CD14-positive monocyte (primary cell): ENCODE data around the gene PUM1. TPM values are rescaled to one million over a fixed set of nuclear protein-coding genes. Genes with fewer than 3 reads are reported as not detected.
A peak's percentile ranks its signal among the peaks of the same experiment; 100 is the strongest.

Source experiments
- DNase-seq, 3 donors: peaks; one replicate each; pipeline ENCODE4 v3.0.0-alpha.2; 2011 to 2022
- H2AFZ ChIP-seq: 2 replicates; pipeline ENCODE4 v1.6.0; 2012; ENCODE audit warnings: mild to moderate bottlenecking, low read depth, low read length, inconsistent platforms; ENCODE audit not compliant: insufficient read depth, poor library complexity, severe bottlenecking
- H3K27ac ChIP-seq, 2 donors: 1 replicate in 1 of 2; 2 replicates in 1 of 2; pipeline ENCODE4 v1.5.1; 2012 to 2013; ENCODE audit warnings: low read length in 2 of 2, control low read depth in 1 of 2, inconsistent platforms in 1 of 2, low read depth in 1 of 2, mild to moderate bottlenecking in 1 of 2
- H3K27me3 ChIP-seq, 2 donors: one replicate each; pipeline versions ENCODE4 v1.6.0 to v1.6.1; 2011 to 2013; ENCODE audit warnings: low read length in 2 of 2; ENCODE audit not compliant: control insufficient read depth in 2 of 2, insufficient read depth in 2 of 2
- H3K36me3 ChIP-seq, 2 donors: replicated peaks in 1 of 2; 1 replicate in 1 of 2; 2 replicates in 1 of 2; pipeline versions ENCODE4 v1.5.1 to v1.6.1; 2012 to 2013; ENCODE audit warnings: low read length in 2 of 2, control low read depth in 1 of 2, inconsistent platforms in 1 of 2, mild to moderate bottlenecking in 1 of 2; ENCODE audit not compliant: insufficient read depth in 2 of 2, control insufficient read depth in 1 of 2
- H3K4me1 ChIP-seq, 2 donors: 1 replicate in 1 of 2; 2 replicates in 1 of 2; pipeline versions ENCODE4 v1.5.1 to v1.6.1; 2012 to 2013; ENCODE audit warnings: low read length in 2 of 2, control low read depth in 1 of 2, inconsistent platforms in 1 of 2, mild to moderate bottlenecking in 1 of 2, moderate library complexity in 1 of 2; ENCODE audit not compliant: insufficient read depth in 2 of 2, control insufficient read depth in 1 of 2
- H3K4me2 ChIP-seq: replicated peaks from 2 replicates; pipeline ENCODE3; 2012; ENCODE audit warnings: low read length, moderate library complexity, mild to moderate bottlenecking; ENCODE audit not compliant: poor library complexity, severe bottlenecking; ENCODE audit errors: extremely low read depth
- H3K4me3 ChIP-seq, 3 experiments: fragments of 200-600 bp in 1 of 3; sonication (generic) in 1 of 3; replicated peaks in 1 of 3; 1 replicate in 2 of 3; 2 replicates in 1 of 3; pipeline ENCODE4 v1.5.1; 2011 to 2013; ENCODE audit warnings: low read length in 3 of 3, mild to moderate bottlenecking in 3 of 3, control low read depth in 2 of 3, low read depth in 2 of 3, inconsistent platforms in 1 of 3, moderate library complexity in 1 of 3
- H3K79me2 ChIP-seq: 2 replicates; pipeline ENCODE4 v1.6.0; 2012; ENCODE audit warnings: mild to moderate bottlenecking, control low read depth, inconsistent platforms, low read length, moderate library complexity; ENCODE audit not compliant: insufficient read depth
- H3K9ac ChIP-seq: 2 replicates; pipeline ENCODE4 v1.6.0; 2017; ENCODE audit warnings: low read length, mild to moderate bottlenecking; ENCODE audit not compliant: insufficient read depth, poor library complexity, severe bottlenecking
- H3K9me3 ChIP-seq, 2 donors: replicated peaks in 1 of 2; 1 replicate in 1 of 2; 2 replicates in 1 of 2; pipeline versions ENCODE4 v1.5.1 to v1.6.1; 2012 to 2013; ENCODE audit warnings: low read length in 2 of 2, control low read depth in 1 of 2; ENCODE audit not compliant: control insufficient read depth in 1 of 2, insufficient read depth in 1 of 2
- H4K20me1 ChIP-seq: 2 replicates; pipeline ENCODE4 v1.6.0; 2012; ENCODE audit warnings: mild to moderate bottlenecking, low read length, control low read depth, moderate library complexity; ENCODE audit not compliant: insufficient read depth
- H3K27ac Mint-ChIP-seq, 7 donors: one replicate each; pipeline ENCODE4 v1.8.0; 2020; ENCODE audit warnings: mild to moderate bottlenecking in 7 of 7, mixed read lengths in 7 of 7, moderate library complexity in 6 of 7, inconsistent platforms in 2 of 7
- H3K27me3 Mint-ChIP-seq, 3 donors: one replicate each; pipeline ENCODE4 v1.8.0; 2021 to 2022; ENCODE audit warnings: low read depth in 3 of 3, mild to moderate bottlenecking in 3 of 3, mixed read lengths in 3 of 3, moderate library complexity in 3 of 3, inconsistent platforms in 1 of 3
- H3K36me3 Mint-ChIP-seq, 2 donors: one replicate each; pipeline ENCODE4 v1.8.0; 2020; ENCODE audit warnings: mixed read lengths in 2 of 2, inconsistent platforms in 1 of 2, mild to moderate bottlenecking in 1 of 2
- H3K4me1 Mint-ChIP-seq: one replicate; pipeline ENCODE4 v1.8.0; 2020; ENCODE audit warnings: mild to moderate bottlenecking, mixed read lengths
- H3K4me3 Mint-ChIP-seq, 2 donors: one replicate each; pipeline ENCODE4 v1.8.0; 2020; ENCODE audit warnings: mild to moderate bottlenecking in 2 of 2, mixed read lengths in 2 of 2, moderate library complexity in 1 of 2
- H3K9me3 Mint-ChIP-seq, 7 donors: one replicate each; pipeline ENCODE4 v1.8.0; 2020 to 2022; ENCODE audit warnings: mixed read lengths in 7 of 7, mild to moderate bottlenecking in 6 of 7, moderate library complexity in 6 of 7, inconsistent platforms in 2 of 7
- WGBS: methylation state at CpG from one replicate; pipeline ENCODE4 v1.1.5; 2013; ENCODE audit warnings: missing lambda C conversion rate; ENCODE audit not compliant: insufficient coverage; 5-methylcytosine and 5-hydroxymethylcytosine counted together
- intact Hi-C, 2 donors: fragments of 100-400 bp; cut with micrococcal nuclease; formaldehyde crosslinking; loops; one replicate each; pipeline versions ENCODE4 v1.15.0 to v1.15.1; 2023
- polyA plus RNA-seq, 3 donors: library from polyadenylated mRNA; depleted of rRNA in 1 of 3; unstranded in 2 of 3; stranded (reverse) in 1 of 3; fragments of 300-500 nt in 2 of 3; fragments of >200 nt in 1 of 3; fragmentation: Illumina TruSeq in 2 of 3; gene quantifications; 1 replicate in 2 of 3; 2 replicates in 1 of 3; pipeline ENCODE4 v1.2.3, GENCODE V29; 2012 to 2021
- TF ChIP-seq, protein P1 (sequence below): fragments of 200-600 bp; IDR thresholded peaks from one replicate; pipeline ENCODE4 v1.8.0; 2022; ENCODE audit warnings: antibody characterized with exemption, mild to moderate bottlenecking

Gene PUM1
- polyA plus RNA-seq, 3 donors: 55.0 to 86.1 (median 62.4) TPM

- Histone ChIP-seq H4K20me1 (peaks cover 99% of the 10 kb centered on the region), H2AFZ (no peak overlapping the region), H3K4me3 (no peak overlapping the region), H3K27me3 (no peaks in the 10 kb centered on the region), H3K36me3 (peaks cover 17 to 32% of the 10 kb centered on the region in 2 donors), H3K27ac (peak overlapping the region in 1 of 2 donors; percentile 21), H3K79me2 (peaks cover 100% of the 10 kb centered on the region), H3K4me1 (no peaks in the 10 kb centered on the region), H3K9me3 (no peaks in the 10 kb centered on the region), H3K4me2 (no peak overlapping the region), H3K9ac (peak overlapping the region; percentile 5)
- TF ChIP-seq, protein P1, sequence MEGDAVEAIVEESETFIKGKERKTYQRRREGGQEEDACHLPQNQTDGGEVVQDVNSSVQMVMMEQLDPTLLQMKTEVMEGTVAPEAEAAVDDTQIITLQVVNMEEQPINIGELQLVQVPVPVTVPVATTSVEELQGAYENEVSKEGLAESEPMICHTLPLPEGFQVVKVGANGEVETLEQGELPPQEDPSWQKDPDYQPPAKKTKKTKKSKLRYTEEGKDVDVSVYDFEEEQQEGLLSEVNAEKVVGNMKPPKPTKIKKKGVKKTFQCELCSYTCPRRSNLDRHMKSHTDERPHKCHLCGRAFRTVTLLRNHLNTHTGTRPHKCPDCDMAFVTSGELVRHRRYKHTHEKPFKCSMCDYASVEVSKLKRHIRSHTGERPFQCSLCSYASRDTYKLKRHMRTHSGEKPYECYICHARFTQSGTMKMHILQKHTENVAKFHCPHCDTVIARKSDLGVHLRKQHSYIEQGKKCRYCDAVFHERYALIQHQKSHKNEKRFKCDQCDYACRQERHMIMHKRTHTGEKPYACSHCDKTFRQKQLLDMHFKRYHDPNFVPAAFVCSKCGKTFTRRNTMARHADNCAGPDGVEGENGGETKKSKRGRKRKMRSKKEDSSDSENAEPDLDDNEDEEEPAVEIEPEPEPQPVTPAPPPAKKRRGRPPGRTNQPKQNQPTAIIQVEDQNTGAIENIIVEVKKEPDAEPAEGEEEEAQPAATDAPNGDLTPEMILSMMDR: no peak
- WGBS: 92% methylated on average over 2 of the region's 6 CpGs
- peaks cover 26% of the 10 kb centered on the region for H3K4me1 Mint-ChIP-seq
- no peaks in the 10 kb centered on the region for H3K9me3 Mint-ChIP-seq
- H3K36me3 Mint-ChIP-seq: peaks cover 16 to 26% of the 10 kb centered on the region in 2 donors
- H3K4me3 Mint-ChIP-seq: no peak overlapping the region
- H3K27me3 Mint-ChIP-seq: no peaks in the 10 kb centered on the region
- H3K27ac Mint-ChIP-seq: peak overlapping the region in 3 of 7 donors; percentile 0 to 29 (median 25)
- intact Hi-C loops: no loop called here
- peak in 1 of 3 donors; percentile 41 for DNase-seq
Measured at GRCh38 chr1:31010086-31010989, 55.2 kb downstream of the PUM1 start.

- H3K4me2 ChIP-seq: no peak overlapping the region
- H3K79me2 ChIP-seq: peaks cover 99% of the 10 kb centered on the region
- Mint-ChIP-seq H3K9me3 (no peaks in the 10 kb centered on the region), H3K27me3 (no peaks in the 10 kb centered on the region), H3K27ac (peak overlapping the region in 1 of 7 donors; percentile 58), H3K4me3 (no peak overlapping the region), H3K36me3 (peaks cover 40 to 51% of the 10 kb centered on the region in 2 donors), H3K4me1 (peaks cover 16% of the 10 kb centered on the region)
- WGBS: no CpG with 5 or more reads among the region's 2 CpGs
- intact Hi-C loops: no loop called here
- no peaks in the 10 kb centered on the region for H3K4me1 ChIP-seq
- DNase-seq: no peak
- TF ChIP-seq, protein P1: no peak
- H3K9ac ChIP-seq: no peak overlapping the region
- H3K27ac ChIP-seq: peak overlapping the region in 1 of 2 donors; percentile 8
- H3K9me3 ChIP-seq: no peaks in the 10 kb centered on the region
- no peak overlapping the region for H3K4me3 ChIP-seq
- H2AFZ ChIP-seq: no peak overlapping the region
- H3K36me3 ChIP-seq: peaks cover 40 to 60% of the 10 kb centered on the region in 2 donors
- H4K20me1 ChIP-seq: peaks cover 99% of the 10 kb centered on the region
- no peaks in the 10 kb centered on the region for H3K27me3 ChIP-seq
Measured at GRCh38 chr1:31007462-31007991, 58.0 kb downstream of the PUM1 start.
